ENCODE data around the gene ANXA2R. TPM values are rescaled to one million over a fixed set of nuclear protein-coding genes. Genes with fewer than 3 reads are reported as not detected.
A peak's percentile ranks its signal among the peaks of the same experiment; 100 is the strongest.

ANXA2R gene
- total and polyA plus RNA-seq, 8 donors: 1.5 to 2.9 (median 2.1) TPM

GRCh38 chr5:42992088-42992879 is 47.8 kb downstream of the ANXA2R start:
- Histone ChIP-seq H3K4me3 (peak overlapping the region; percentile 33 to 54), H3K9me3 (peaks cover 0 to 4% of the 10 kb centered on the region in 2 donors)

DNA sequence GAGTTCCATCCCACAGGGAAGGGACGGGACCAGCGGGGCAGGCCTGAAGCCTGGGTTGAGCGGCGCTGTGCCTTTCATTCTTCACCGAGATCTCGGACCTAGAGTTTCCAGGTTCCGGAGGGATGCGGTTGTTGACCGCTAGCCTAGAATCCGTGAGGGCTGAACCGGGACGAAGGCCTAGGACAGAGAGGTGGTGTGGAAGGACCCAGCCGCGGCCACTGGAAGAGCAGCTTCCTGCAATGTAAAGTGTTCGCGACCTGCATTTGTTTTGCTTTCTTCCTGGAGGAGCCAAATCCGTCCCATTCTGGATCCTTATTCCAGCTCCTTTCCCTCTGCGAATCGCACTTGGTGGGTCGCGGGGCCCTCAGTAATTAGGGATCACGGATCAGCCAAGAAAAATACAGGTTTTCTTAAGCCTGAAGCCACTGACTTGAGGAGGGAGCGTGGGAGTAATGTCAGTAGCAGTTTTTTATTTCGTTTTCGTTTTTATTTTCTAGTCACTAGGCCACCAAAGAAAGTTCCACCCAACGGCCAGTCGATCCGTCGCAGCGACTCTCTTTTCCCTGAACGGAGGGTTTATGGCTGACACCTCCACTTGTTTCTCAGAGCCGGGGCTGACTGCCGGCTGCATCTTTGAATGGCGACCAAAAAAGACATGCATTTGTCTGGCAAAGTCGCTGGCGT is 48.6 kb downstream of the ANXA2R start:
- intact Hi-C loops (cut with DNase I): loop anchor here in 1 of 2 donors (2.0 kb wide), 1 partner anchor 47 kb away; no protein-coding TSS in a partner anchor
- DNase-seq (peak in 1 of 4 donors; percentile 76), ATAC-seq (no peak)
- H3K27ac ChIP-seq: peak overlapping the region; percentile 96 to 100
- peaks cover 0 to 33% of the 10 kb centered on the region in 2 donors for H3K4me1 ChIP-seq
- H3K36me3 ChIP-seq: no peaks in the 10 kb centered on the region
- TF ChIP-seq, protein P1, sequence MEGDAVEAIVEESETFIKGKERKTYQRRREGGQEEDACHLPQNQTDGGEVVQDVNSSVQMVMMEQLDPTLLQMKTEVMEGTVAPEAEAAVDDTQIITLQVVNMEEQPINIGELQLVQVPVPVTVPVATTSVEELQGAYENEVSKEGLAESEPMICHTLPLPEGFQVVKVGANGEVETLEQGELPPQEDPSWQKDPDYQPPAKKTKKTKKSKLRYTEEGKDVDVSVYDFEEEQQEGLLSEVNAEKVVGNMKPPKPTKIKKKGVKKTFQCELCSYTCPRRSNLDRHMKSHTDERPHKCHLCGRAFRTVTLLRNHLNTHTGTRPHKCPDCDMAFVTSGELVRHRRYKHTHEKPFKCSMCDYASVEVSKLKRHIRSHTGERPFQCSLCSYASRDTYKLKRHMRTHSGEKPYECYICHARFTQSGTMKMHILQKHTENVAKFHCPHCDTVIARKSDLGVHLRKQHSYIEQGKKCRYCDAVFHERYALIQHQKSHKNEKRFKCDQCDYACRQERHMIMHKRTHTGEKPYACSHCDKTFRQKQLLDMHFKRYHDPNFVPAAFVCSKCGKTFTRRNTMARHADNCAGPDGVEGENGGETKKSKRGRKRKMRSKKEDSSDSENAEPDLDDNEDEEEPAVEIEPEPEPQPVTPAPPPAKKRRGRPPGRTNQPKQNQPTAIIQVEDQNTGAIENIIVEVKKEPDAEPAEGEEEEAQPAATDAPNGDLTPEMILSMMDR (IDR thresholded peaks at IDR 0.05): no peak
- H3K4me3 ChIP-seq: peak overlapping the region; percentile 33 to 54
- H3K9me3 ChIP-seq: peaks cover 0 to 4% of the 10 kb centered on the region in 2 donors
- peaks cover 34 to 76% of the 10 kb centered on the region in 2 donors for H3K27me3 ChIP-seq

More at GRCh38 chr5:42992088-42992879, 47.8 kb downstream of the ANXA2R start:
- TF ChIP-seq, protein P1 (IDR thresholded peaks at IDR 0.05): no peak
- peak; percentile 70 to 92 (median 82) for DNase-seq
- H3K27me3 ChIP-seq: peaks cover 39 to 84% of the 10 kb centered on the region in 2 donors
- H3K36me3 ChIP-seq: no peaks in the 10 kb centered on the region
- H3K4me1 ChIP-seq: peaks cover 0 to 33% of the 10 kb centered on the region in 2 donors
- H3K27ac ChIP-seq: peak overlapping the region; percentile 96 to 100
- peak; percentile 55 for ATAC-seq
- intact Hi-C loops (cut with DNase I): loop anchor here in 1 of 2 donors (2.0 kb wide), 1 partner anchor 47 kb away; no protein-coding TSS in a partner anchor

DNA sequence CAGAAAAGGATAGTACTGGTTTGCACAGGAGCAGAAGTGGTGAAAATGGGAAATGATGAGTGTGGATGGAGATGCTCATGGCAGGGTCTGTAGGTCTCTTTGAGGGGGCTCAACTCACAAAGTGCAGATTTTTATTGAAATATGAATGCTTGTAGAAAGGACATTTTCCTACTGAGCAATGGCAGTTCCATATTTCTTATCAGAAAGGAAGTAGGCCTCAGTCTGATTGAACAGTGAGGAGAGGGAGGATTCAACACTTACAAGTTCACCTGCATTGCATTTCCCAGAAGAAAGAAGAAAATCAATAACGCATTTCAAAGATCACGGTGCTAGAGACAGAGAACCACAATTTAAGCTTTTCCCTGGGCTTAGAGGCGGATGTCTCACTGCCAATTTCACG is 49.2 kb downstream of the ANXA2R start:
- Histone ChIP-seq H3K27ac (peak overlapping the region; percentile 96 to 100), H3K36me3 (no peaks in the 10 kb centered on the region), H3K9me3 (peaks cover 0 to 4% of the 10 kb centered on the region in 2 donors), H3K4me3 (peak overlapping the region in 1 of 2 donors; percentile 54), H3K4me1 (peaks cover 0 to 32% of the 10 kb centered on the region in 2 donors), H3K27me3 (peaks cover 29 to 75% of the 10 kb centered on the region in 2 donors)
- ATAC-seq (no peak), DNase-seq (no peak)
- TF ChIP-seq, protein P1 (IDR thresholded peaks at IDR 0.05): no peak
- intact Hi-C loops (cut with DNase I): no loop called here

Other genes starting within 250 kb of the ANXA2R start
- gene SELENOP, start 228.4 kb downstream of the ANXA2R start, total RNA-seq: 100 to 1,000 TPM; 605 to 636 TPM
- gene SELENOP, start 228.4 kb downstream of the ANXA2R start, polyA plus RNA-seq (ENCODE audit: insufficient read length in 6 of 6): 100 to 1,000 TPM; 426 to 826 (median 730) TPM
- gene ZNF131, start 80.6 kb upstream of the ANXA2R start, total RNA-seq: 10 to 100 TPM; 23.4 to 33.1 TPM
- gene ZNF131, start 80.6 kb upstream of the ANXA2R start, polyA plus RNA-seq (ENCODE audit: insufficient read length in 6 of 6): 10 to 100 TPM; 62.4 to 72.3 (median 64.9) TPM
- gene NIM1K, start 151.9 kb upstream of the ANXA2R start, total RNA-seq: 1 to 10 TPM; 1.2 to 3.0 TPM
- gene NIM1K, start 151.9 kb upstream of the ANXA2R start, polyA plus RNA-seq (ENCODE audit: insufficient read length in 6 of 6): under 1 TPM; 0.44 to 0.84 (median 0.71) TPM